Thyroid gland (tissue), 4 donors: ENCODE measurements around the gene SLC4A8.

Experiments
- POLR2A ChIP-seq, 2 donors: fragments of 450-650 bp; IDR thresholded peaks; one replicate each; pipeline ENCODE4 v1.6.1; 2017; ENCODE audit warnings: antibody characterized with exemption in 2 of 2, mild to moderate bottlenecking in 2 of 2, moderate library complexity in 1 of 2
- TF ChIP-seq, protein P1 (sequence below), 6 experiments: fragments of 200-600 bp in 3 of 6; fragments of 450-650 bp in 3 of 6; sonication (generic) in 3 of 6; IDR thresholded peaks; one replicate each; pipeline ENCODE4 v1.5.1; 2016 to 2019; ENCODE audit warnings: antibody characterized with exemption in 6 of 6, mild to moderate bottlenecking in 2 of 6, inconsistent platforms in 1 of 6, moderate library complexity in 1 of 6

DNA sequence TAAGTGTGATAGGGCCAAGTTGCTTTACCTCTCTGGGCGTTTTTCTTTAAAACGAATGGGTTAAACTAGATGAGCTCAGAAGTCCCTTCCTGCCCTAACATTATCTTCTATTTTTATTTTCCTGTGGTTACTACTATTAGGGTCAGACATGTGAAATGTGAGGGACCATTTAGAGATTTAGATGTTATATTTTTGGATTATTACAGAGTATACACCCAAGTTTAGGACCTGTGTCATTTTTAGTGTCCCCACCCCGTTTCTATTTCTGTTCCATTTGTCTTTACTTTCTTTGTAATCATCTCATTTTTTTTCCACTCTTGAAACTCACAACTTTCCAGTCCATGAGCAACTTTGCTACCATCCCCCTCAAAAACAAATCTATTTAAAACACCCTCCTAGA lies 56.3 kb downstream of the SLC4A8 start:
- TF ChIP-seq, protein P1, sequence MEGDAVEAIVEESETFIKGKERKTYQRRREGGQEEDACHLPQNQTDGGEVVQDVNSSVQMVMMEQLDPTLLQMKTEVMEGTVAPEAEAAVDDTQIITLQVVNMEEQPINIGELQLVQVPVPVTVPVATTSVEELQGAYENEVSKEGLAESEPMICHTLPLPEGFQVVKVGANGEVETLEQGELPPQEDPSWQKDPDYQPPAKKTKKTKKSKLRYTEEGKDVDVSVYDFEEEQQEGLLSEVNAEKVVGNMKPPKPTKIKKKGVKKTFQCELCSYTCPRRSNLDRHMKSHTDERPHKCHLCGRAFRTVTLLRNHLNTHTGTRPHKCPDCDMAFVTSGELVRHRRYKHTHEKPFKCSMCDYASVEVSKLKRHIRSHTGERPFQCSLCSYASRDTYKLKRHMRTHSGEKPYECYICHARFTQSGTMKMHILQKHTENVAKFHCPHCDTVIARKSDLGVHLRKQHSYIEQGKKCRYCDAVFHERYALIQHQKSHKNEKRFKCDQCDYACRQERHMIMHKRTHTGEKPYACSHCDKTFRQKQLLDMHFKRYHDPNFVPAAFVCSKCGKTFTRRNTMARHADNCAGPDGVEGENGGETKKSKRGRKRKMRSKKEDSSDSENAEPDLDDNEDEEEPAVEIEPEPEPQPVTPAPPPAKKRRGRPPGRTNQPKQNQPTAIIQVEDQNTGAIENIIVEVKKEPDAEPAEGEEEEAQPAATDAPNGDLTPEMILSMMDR (IDR thresholded peaks at IDR 0.05): no peak
- no peak for TF ChIP-seq POLR2A (IDR thresholded peaks at IDR 0.05)
